ENCODE data around the gene H6PD.

H6PD gene

DNA sequence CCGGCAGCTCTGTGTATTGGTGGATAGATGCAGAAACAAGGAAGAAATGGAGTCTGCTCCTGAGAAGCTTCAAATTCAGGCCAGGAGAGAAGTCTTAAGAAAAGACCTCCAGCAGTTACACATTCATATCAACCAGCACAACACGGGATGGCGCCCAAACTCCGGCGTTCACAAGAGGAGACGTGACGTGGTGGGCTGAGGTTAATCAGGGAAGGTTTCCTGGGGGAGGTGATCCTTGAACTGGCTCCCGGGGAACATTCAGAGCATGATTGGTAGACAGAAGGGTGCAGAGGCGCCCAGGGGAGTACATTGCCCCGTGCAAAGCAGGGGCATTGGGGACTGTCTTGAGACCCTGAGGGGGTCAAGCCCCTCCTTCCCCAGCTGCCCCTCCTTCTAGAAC, 30.5 kb downstream of the H6PD start:
- Histone ChIP-seq H3K4me3 (ENCODE audit: low read length) (no peak overlapping the region), H3K4me1 (ENCODE audit: control insufficient read depth, low read depth, low read length) (peaks cover 1% of the 10 kb centered on the region), H3K36me3 (ENCODE audit: control insufficient read depth, low read depth, low read length) (no peaks in the 10 kb centered on the region), H3K9ac (ENCODE audit: low read length) (no peak overlapping the region), H3K27me3 (ENCODE audit: control insufficient read depth, insufficient read depth, low read length) (no peaks in the 10 kb centered on the region), H3K27ac (ENCODE audit: low read length) (no peak overlapping the region), H3K9me3 (ENCODE audit: control insufficient read depth, low read depth, low read length) (no peaks in the 10 kb centered on the region)

DNA sequence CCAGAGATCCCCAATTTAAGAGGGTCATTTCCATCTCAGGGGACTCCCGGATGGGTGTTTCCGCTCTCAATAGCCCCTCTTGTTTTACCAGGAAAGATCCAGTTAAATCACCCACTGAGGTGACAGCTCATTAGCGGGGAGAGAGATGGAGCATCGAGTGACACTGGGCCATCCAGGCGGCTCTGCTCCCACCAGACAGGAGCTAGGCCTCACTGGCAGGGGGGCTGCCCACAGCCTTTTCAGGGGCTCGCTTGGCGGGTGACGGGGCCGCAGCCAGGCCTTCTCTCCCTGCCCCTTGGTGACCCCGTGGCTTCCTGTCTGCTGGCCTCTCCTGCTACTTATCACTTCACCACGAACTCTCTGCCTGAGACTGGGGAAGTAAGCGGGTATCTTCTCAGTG, 31.4 kb downstream of the H6PD start:
- Histone ChIP-seq H3K9me3 (ENCODE audit: control insufficient read depth, low read depth, low read length) (no peaks in the 10 kb centered on the region), H3K27me3 (ENCODE audit: control insufficient read depth, insufficient read depth, low read length) (no peaks in the 10 kb centered on the region)

DNA sequence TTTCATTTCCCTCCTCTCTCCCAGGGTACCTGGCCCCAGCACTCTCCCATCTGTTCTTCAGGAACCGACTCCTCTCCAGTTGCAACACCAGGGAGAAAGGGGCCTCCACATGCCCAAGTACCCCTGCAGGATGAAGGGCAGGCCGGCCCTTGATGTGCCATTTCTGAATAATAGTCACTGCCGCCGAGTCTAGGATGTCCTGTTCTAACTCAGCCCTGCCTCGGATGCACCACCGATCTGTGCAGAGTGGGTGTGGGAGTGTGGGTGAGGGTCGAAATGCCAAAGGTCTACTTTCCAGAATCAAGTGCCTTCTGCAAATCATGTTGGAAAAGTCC, 32.7 kb downstream of the H6PD start:
- H3K4me3 ChIP-seq (ENCODE audit: low read length), result no peak overlapping the region
- H3K27me3 ChIP-seq (ENCODE audit: control insufficient read depth, insufficient read depth, low read length), result no peaks in the 10 kb centered on the region
- H3K27ac ChIP-seq (ENCODE audit: low read length), result no peak overlapping the region
- no peak overlapping the region for H3K9ac ChIP-seq (ENCODE audit: low read length)
- no peaks in the 10 kb centered on the region for H3K36me3 ChIP-seq (ENCODE audit: control insufficient read depth, low read depth, low read length)
- peaks cover 8% of the 10 kb centered on the region for H3K4me1 ChIP-seq (ENCODE audit: control insufficient read depth, low read depth, low read length)
- H3K9me3 ChIP-seq (ENCODE audit: control insufficient read depth, low read depth, low read length), result no peaks in the 10 kb centered on the region

More for the DNA sequence above, 31.4 kb downstream of the H6PD start:
- no peaks in the 10 kb centered on the region for H3K36me3 ChIP-seq (ENCODE audit: control insufficient read depth, low read depth, low read length)
- no peak overlapping the region for H3K9ac ChIP-seq (ENCODE audit: low read length)
- H3K27ac ChIP-seq (ENCODE audit: low read length), result no peak overlapping the region
- H3K4me3 ChIP-seq (ENCODE audit: low read length), result no peak overlapping the region
- H3K4me1 ChIP-seq (ENCODE audit: control insufficient read depth, low read depth, low read length), result peaks cover 8% of the 10 kb centered on the region

GRCh38 chr1:9267827-9268581, 33.4 kb downstream of the H6PD start:
- Histone ChIP-seq H3K9ac (ENCODE audit: low read length) (no peak overlapping the region), H3K36me3 (ENCODE audit: control insufficient read depth, low read depth, low read length) (no peaks in the 10 kb centered on the region), H3K27me3 (ENCODE audit: control insufficient read depth, insufficient read depth, low read length) (no peaks in the 10 kb centered on the region), H3K4me1 (ENCODE audit: control insufficient read depth, low read depth, low read length) (peaks cover 8% of the 10 kb centered on the region), H3K4me3 (ENCODE audit: low read length) (no peak overlapping the region), H3K9me3 (ENCODE audit: control insufficient read depth, low read depth, low read length) (no peaks in the 10 kb centered on the region), H3K27ac (ENCODE audit: low read length) (no peak overlapping the region)

DNA sequence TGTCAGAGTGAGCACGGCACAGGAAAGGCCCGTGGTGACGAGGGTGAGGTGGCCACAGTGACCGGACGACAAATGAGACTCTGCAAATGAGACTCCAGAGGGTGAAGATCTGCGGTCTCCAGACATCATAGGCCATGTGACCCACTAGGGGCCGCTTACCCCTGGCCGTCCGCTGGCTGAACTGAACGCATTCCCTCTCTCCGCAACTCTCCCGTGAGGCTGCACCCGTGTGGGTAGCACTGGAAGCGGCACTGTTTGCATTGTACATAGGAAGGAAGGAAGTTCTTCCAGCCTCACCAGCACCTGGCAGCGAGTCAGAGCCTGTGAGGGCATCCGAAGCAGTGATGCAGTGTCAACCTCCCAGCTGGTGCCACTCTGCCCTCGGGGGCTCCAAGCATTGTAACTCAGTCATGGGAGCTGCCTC, 34.5 kb downstream of the H6PD start:
- Histone ChIP-seq H3K27me3 (ENCODE audit: control insufficient read depth, insufficient read depth, low read length) (no peaks in the 10 kb centered on the region), H3K36me3 (ENCODE audit: control insufficient read depth, low read depth, low read length) (no peaks in the 10 kb centered on the region), H3K9ac (ENCODE audit: low read length) (no peak overlapping the region), H3K9me3 (ENCODE audit: control insufficient read depth, low read depth, low read length) (no peaks in the 10 kb centered on the region), H3K4me3 (ENCODE audit: low read length) (no peak overlapping the region), H3K4me1 (ENCODE audit: control insufficient read depth, low read depth, low read length) (peaks cover 8% of the 10 kb centered on the region), H3K27ac (ENCODE audit: low read length) (no peak overlapping the region)

GRCh38 chr1:9269721-9270120, 35.1 kb downstream of the H6PD start:
- H3K9me3 ChIP-seq (ENCODE audit: control insufficient read depth, low read depth, low read length), result no peaks in the 10 kb centered on the region
- no peak overlapping the region for H3K9ac ChIP-seq (ENCODE audit: low read length)
- H3K27ac ChIP-seq (ENCODE audit: low read length), result no peak overlapping the region
- H3K27me3 ChIP-seq (ENCODE audit: control insufficient read depth, insufficient read depth, low read length), result no peaks in the 10 kb centered on the region
- H3K4me3 ChIP-seq (ENCODE audit: low read length), result no peak overlapping the region
- no peaks in the 10 kb centered on the region for H3K36me3 ChIP-seq (ENCODE audit: control insufficient read depth, low read depth, low read length)
- peaks cover 8% of the 10 kb centered on the region for H3K4me1 ChIP-seq (ENCODE audit: control insufficient read depth, low read depth, low read length)

GRCh38 chr1:9270290-9270883, 35.8 kb downstream of the H6PD start:
- Histone ChIP-seq H3K27me3 (ENCODE audit: control insufficient read depth, insufficient read depth, low read length) (no peaks in the 10 kb centered on the region), H3K27ac (ENCODE audit: low read length) (no peak overlapping the region), H3K4me1 (ENCODE audit: control insufficient read depth, low read depth, low read length) (peaks cover 8% of the 10 kb centered on the region), H3K9me3 (ENCODE audit: control insufficient read depth, low read depth, low read length) (no peaks in the 10 kb centered on the region), H3K9ac (ENCODE audit: low read length) (no peak overlapping the region), H3K4me3 (ENCODE audit: low read length) (no peak overlapping the region), H3K36me3 (ENCODE audit: control insufficient read depth, low read depth, low read length) (no peaks in the 10 kb centered on the region)

GRCh38 chr1:9271283-9271682, 36.7 kb downstream of the H6PD start:
- Histone ChIP-seq H3K9ac (ENCODE audit: low read length) (no peak overlapping the region), H3K9me3 (ENCODE audit: control insufficient read depth, low read depth, low read length) (no peaks in the 10 kb centered on the region), H3K36me3 (ENCODE audit: control insufficient read depth, low read depth, low read length) (no peaks in the 10 kb centered on the region), H3K27ac (ENCODE audit: low read length) (no peak overlapping the region), H3K4me1 (ENCODE audit: control insufficient read depth, low read depth, low read length) (peaks cover 8% of the 10 kb centered on the region), H3K4me3 (ENCODE audit: low read length) (no peak overlapping the region), H3K27me3 (ENCODE audit: control insufficient read depth, insufficient read depth, low read length) (no peaks in the 10 kb centered on the region)

GRCh38 chr1:9271861-9272595, 37.5 kb downstream of the H6PD start:
- H3K27me3 ChIP-seq (ENCODE audit: control insufficient read depth, insufficient read depth, low read length), result no peaks in the 10 kb centered on the region
- H3K9ac ChIP-seq (ENCODE audit: low read length), result no peak overlapping the region
- H3K36me3 ChIP-seq (ENCODE audit: control insufficient read depth, low read depth, low read length), result no peaks in the 10 kb centered on the region
- H3K9me3 ChIP-seq (ENCODE audit: control insufficient read depth, low read depth, low read length), result no peaks in the 10 kb centered on the region
- no peak overlapping the region for H3K4me3 ChIP-seq (ENCODE audit: low read length)
- no peak overlapping the region for H3K27ac ChIP-seq (ENCODE audit: low read length)
- peaks cover 8% of the 10 kb centered on the region for H3K4me1 ChIP-seq (ENCODE audit: control insufficient read depth, low read depth, low read length)

- Histone ChIP-seq H3K4me1 (ENCODE audit: control insufficient read depth, low read depth, low read length) (peaks cover 8% of the 10 kb centered on the region), H3K27ac (ENCODE audit: low read length) (no peak overlapping the region), H3K4me3 (ENCODE audit: low read length) (no peak overlapping the region), H3K9ac (ENCODE audit: low read length) (no peak overlapping the region), H3K27me3 (ENCODE audit: control insufficient read depth, insufficient read depth, low read length) (no peaks in the 10 kb centered on the region), H3K36me3 (ENCODE audit: control insufficient read depth, low read depth, low read length) (no peaks in the 10 kb centered on the region), H3K9me3 (ENCODE audit: control insufficient read depth, low read depth, low read length) (no peaks in the 10 kb centered on the region)
Measured at GRCh38 chr1:9273177-9273576, 38.6 kb downstream of the H6PD start.

DNA sequence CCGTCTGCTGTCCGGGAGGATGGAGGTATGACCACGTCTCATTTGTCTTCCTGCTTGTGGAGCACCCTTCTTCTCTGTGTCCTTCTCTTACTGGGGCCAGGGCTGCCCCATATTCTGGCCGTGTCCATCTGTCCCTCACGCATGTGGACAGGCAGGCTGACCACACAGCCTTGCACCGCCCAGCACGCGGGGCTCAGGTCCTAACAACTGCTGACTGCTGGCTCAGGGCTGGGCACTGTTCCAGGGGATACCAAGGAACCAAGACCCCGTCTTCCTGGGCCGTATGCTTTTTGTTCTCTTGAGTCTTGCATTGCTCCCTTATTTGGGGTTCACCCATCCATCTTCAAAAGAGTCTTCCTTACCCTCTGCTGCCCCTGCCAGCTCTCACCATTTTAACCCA, 40.6 kb downstream of the H6PD start:
- Histone ChIP-seq H3K4me3 (ENCODE audit: low read length) (no peak overlapping the region), H3K9me3 (ENCODE audit: control insufficient read depth, low read depth, low read length) (no peaks in the 10 kb centered on the region), H3K36me3 (ENCODE audit: control insufficient read depth, low read depth, low read length) (no peaks in the 10 kb centered on the region), H3K9ac (ENCODE audit: low read length) (no peak overlapping the region), H3K27ac (ENCODE audit: low read length) (no peak overlapping the region), H3K27me3 (ENCODE audit: control insufficient read depth, insufficient read depth, low read length) (no peaks in the 10 kb centered on the region), H3K4me1 (ENCODE audit: control insufficient read depth, low read depth, low read length) (peaks cover 5% of the 10 kb centered on the region)

Measured in iPS-18a (cell line).